Erythroblast (primary cell): Measurements from ENCODE around the gene LRRD1.

Source experiments
- GATA1 ChIP-seq: IDR thresholded peaks from 2 replicates; pipeline ENCODE4 v1.6.1; 2011; ENCODE audit warnings: low read depth, mild to moderate bottlenecking, control low read depth, low read length, moderate library complexity
- POLR2A ChIP-seq: IDR thresholded peaks from 2 replicates; pipeline ENCODE4 v1.6.1; 2011; ENCODE audit warnings: mild to moderate bottlenecking, low read length

GRCh38 chr7:92228742-92229141 is 49.8 kb upstream of the LRRD1 start:
- TF ChIP-seq POLR2A (no peak), GATA1 (no peak)
